Inflammatory macrophage treated with lipopolysaccharide for 1 hour (primary cell): ENCODE results near the gene SFN.
"Not testable (repeated sequence)": the region's sequence is repeated elsewhere in the genome, so short reads cannot be mapped to it uniquely, and the experiment has no call there.

Experiments
- DNase-seq, 2 donors: peaks; one replicate each; pipeline ENCODE4 v3.0.0-alpha.2; 2020 to 2022

Gene SFN

GRCh38 chr1:26862781-26863684 lies at the start of gene SFN:
Gene SFN, plus strand, starts transcription at chr1:26863149. Its CDS starts 64 bp downstream, at chr1:26863213.
- no peak for DNase-seq

DNA sequence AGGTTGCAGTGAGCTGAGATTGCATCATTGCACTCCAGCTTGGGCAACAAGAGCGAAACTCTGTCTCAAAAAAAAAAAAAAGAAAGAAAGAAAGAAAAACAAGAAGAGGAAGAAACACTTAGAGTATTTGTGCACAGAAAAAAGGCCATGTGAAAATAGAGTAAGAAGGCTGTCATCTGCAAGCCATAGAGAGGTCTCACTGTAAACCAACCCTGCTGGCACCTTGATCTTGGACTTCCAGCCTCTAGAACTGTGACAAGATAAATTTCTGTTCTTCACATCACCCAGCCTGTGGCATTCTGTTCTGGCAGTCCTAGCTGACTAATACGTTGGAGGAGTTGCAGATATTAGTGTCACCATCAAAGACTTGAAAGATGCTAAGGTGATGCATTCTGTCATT lies 48.6 kb upstream of the SFN start:
- DNase-seq = no peak

GRCh38 chr1:26814893-26815292 lies 48.1 kb upstream of the SFN start:
- no peak for DNase-seq

GRCh38 chr1:26820784-26821269 lies 42.1 kb upstream of the SFN start:
- DNase-seq = peak; percentile 67 to 69

DNA sequence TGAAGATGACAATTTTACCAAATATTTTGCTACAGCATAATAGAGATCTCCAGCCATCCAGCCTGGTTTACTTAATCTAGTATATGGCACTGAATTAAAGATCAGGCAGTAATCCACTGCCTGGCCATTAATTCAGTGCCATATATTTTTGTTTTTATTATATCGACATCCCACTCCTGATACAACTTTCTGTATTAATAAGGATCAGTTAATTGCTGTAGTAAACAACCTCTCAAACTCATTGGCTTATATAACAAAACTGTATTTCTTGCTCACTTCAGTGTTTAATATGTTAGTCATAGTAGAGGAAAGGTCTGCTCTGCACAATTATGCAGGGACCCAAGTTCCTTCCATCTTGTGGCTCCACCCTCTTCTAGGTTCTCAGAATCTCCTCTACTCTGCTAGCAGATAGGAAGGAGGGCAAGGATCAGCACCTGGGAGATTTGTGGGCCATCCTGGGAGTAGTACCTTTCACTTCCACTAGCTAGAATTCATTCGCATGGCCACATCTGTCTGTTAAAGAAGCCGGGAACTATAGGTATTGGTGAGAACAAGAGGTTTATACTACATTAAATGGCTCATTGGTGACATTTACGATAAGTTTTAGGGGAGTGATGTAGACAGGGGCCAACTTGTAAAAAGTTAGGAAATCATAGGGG lies 40.1 kb upstream of the SFN start:
- no peak for DNase-seq

DNA sequence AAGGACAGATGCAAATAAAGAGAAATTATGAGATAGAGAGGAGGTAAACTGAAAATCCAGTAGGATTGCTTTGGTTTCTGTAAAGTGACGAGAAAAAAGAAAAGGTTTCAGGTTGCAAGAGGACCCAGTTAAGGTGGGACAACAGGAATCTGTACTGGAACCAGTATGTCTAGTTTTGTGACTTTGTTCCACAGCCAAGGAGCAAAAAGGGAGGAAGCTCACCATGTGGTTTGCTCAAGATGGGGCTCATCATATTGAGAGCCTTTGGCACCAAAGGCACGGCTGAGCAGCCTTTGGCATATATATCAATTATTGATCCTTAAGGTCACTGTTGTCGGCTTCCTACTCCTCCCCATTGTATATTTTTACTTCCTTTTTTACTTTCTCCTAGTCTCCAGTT lies 38.2 kb upstream of the SFN start:
- no peak for DNase-seq

DNA sequence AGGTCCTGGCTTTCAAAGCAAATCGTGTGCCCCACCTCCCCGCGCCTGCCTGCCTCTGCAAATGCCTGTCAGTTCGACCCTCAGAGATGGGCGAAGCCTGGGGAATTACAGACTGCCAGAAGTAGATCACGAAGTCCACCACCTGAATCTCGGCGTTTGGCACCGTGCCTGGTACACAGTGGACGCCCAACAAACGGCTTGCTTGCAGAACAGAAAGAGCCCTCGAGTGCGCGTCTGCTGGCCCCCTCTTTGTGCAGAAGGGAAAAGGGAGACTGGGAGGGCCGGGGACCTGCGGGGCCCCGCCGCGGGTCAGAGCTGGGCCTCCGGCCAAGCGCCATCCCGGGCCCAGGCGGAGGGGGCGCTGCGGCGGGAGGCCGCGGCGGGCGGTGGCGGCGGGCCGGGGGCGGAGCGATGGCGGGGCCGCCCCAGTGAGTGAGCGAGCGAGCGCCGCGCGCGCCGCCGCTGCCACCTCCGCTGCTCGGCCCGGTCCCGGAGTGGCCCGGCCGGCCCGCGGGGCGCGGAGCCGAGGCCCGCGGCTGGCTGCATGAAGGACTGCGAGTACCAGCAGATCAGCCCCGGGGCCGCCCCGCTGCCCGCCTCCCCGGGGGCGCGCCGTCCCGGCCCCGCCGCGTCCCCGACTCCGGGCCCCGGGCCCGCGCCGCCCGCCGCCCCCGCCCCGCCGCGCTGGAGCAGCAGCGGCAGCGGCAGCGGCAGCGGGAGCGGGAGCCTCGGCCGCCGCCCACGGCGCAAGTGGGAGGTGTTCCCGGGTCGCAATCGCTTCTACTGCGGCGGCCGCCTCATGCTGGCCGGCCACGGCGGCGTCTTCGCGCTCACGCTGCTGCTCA lies 36.5 kb upstream of the SFN start, which contains the start of gene ZDHHC18:
Gene ZDHHC18, plus strand, starts transcription at position 428 of the 845 bp plus-strand sequence. Its CDS starts 117 bp downstream, at position 545.
- DNase-seq = peak; percentile 42 to 76

GRCh38 chr1:26827106-26827604 lies 35.8 kb upstream of the SFN start:
- no peak for DNase-seq

DNA sequence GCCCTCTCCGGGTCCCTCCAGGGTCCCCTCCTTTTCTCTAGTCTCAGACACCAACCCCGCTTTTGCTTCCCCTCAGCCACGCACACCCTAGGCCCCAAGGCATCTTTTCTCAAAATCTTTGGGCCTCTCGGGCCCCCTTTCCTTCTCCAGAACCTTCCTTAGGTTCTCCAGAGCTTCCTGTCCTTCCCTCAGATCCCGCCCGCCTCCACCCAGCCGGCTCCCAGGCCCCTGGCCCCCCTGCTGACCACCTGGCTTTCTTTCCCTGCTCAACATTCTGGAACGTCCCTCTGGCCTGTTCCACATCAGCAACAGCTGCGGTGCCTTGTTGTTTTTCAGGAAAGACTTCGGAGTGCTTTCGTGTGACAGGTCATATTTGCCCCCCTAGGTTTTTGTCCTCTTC lies 35.3 kb upstream of the SFN start:
- no peak for DNase-seq

DNA sequence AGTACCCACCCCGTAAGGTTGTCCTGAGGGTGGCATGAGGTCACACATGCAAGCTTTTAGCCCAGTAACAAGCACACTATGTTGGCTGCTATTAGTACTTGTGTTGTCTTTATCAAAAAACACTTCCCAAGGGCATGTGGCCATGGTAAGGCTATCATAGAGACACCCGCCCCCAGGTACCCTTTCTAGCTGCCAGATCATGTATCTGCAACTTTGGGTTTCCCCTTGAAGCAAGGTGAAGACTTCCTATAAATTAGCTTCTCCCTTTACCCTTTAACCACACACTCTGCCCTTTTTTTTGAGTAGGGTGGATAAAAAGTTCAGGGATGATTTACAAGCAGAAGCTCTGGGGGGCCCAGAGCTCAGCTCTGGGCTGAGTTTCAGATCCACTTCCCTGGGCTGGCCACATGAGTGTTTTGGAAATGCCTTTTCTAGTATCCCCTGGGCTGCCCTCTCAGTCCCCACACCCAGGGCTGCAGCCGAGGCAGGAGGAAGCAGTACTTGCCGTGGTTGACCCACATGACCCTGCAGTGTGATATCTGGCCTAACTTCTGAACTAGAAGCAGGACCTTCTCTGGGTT lies 34.4 kb upstream of the SFN start:
- peak; percentile 73 to 78 for DNase-seq

GRCh38 chr1:26829184-26829911 lies 33.6 kb upstream of the SFN start:
- DNase-seq = no peak

GRCh38 chr1:26831059-26831458 lies 31.9 kb upstream of the SFN start:
- DNase-seq = no peak

DNA sequence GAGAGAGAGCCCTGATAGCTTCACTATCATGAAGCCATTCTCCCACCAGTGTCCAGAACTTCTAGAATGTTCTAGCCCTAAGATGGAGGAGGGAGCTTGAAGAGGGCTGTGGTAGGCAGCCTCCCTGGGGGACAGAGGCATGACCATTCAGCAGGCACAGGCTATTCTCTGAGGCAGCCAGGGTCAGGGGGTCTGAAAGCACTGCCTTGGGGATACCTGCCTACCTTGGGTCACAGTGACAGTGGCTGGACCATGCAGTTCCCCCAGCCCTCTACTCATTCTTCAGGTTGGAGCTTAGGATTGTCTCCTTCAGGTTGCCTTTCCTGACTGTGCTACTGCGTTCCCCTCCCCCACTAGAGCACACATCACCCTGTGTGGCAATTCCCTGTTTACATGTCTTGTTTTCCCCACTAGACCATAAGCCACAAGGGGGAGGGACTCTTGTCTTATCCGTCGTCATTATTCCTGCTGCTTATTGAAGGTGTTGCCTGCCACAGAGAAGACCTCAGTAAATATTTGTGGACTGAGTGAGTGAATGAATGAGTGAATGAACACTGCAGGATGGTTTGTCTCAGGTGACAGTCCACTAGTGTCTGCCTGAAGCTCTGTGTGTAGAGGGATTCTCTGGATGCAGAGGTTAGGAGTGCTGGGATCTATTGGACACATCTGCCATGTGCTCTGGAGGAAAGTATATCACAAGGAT lies 31.3 kb upstream of the SFN start:
- peak; percentile 22 to 56 for DNase-seq

GRCh38 chr1:26832249-26832960 lies 30.5 kb upstream of the SFN start:
- no peak for DNase-seq

DNA sequence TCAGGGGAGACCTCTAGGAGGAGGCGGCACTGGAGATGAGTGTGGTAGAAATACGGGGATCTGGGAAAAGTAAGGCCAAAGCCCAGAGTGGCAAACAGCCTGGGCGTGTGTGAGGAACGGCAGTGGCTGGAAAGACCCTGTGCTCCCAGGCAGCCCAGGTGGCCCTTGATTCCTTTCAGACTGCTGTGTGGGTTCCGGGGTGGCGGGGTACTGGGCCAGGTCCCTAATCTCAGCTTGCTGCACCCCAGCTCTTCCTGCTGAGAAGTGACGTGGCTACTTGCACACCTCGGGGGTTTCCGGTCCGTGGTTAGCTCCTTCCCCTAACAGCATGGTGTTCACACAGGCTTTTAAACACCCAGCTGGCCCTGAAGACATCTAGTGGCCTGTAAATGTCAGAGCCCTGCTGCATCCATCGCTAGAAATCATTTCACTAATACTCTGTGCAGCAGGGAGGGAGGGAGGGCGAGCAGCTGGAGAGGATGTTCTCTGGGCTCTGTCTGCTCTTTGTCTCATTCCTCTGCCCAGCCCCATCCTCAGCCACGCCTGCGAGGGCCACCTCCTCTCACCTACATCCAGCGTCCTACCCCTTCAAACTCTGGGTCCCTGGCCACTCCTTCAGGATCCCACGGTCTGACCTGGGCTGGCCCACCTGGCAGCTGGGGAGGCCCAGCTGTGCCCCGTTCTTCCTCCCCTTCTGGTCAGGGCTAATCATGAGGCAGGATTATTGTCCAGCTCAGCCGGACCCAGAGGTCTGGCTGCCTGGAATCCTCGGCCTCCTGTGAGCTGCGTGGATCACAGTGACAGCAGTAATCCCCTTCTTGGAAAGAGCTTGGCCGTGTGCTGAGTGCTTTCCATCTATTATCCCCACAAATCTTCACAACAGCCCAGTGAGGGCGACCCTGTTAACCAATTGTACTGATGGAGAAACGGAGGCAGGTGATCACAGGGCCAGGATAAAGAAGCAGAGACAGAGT lies 29.2 kb upstream of the SFN start:
- DNase-seq = peak; percentile 42 to 49

- not testable (repeated sequence) for DNase-seq
These were observed 25.3 kb upstream of the SFN start for GRCh38 chr1:26837665-26838064.

GRCh38 chr1:26838474-26839338 lies 24.2 kb upstream of the SFN start:
- no peak for DNase-seq

DNA sequence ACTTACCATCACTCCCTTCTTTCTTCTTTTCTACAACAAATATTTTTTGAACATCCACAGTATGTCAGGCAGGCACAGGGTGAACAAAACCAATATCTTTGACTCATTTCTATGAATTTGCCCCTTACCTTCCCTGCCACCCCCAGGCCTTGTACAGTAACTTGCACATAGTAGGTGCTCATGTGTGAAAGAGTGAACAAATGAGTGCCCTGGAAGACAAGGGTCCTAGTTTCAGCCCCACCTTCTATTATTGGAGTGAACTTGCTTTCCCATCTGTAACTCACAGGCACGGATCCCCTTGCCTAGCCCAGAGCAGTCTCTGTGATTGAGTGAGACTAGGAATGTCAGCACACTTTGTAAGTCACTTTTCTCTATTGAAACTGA lies 23.6 kb upstream of the SFN start:
- DNase-seq = no peak
